ENCODE results near the gene PRRC2C. TPM values are rescaled to one million over a fixed set of nuclear protein-coding genes. Genes with fewer than 3 reads are reported as not detected.

The PRRC2C gene
- total RNA-seq, 2 donors from 2014 or later: 136 to 142 TPM

GRCh38 chr1:171509191-171509590 lies 23.9 kb downstream of the PRRC2C start:
- Histone ChIP-seq H3K27me3 (no peaks in the 10 kb centered on the region), H3K36me3 (peaks cover under 1% of the 10 kb centered on the region), H3K4me1 (no peaks in the 10 kb centered on the region), H3K9me3 (no peaks in the 10 kb centered on the region), H3K27ac (no peak overlapping the region), H3K4me3 (no peak overlapping the region), H3K9ac (ENCODE audit: low read depth in 2 of 2, low read length in 2 of 2) (no peak overlapping the region)
- intact Hi-C loops (cut with DNase I): no loop called here
- DNase-seq: no peak
- no peak for TF ChIP-seq CTCF (IDR thresholded peaks at IDR 0.05)

GRCh38 chr1:171513743-171514142 lies 28.4 kb downstream of the PRRC2C start:
- no peaks in the 10 kb centered on the region for H3K9me3 ChIP-seq
- no peak overlapping the region for H3K9ac ChIP-seq (ENCODE audit: low read depth in 2 of 2, low read length in 2 of 2)
- no peak for TF ChIP-seq CTCF (IDR thresholded peaks at IDR 0.05)
- intact Hi-C loops (cut with DNase I): no loop called here
- H3K27me3 ChIP-seq: no peaks in the 10 kb centered on the region
- H3K36me3 ChIP-seq: peaks cover 14% of the 10 kb centered on the region
- no peak overlapping the region for H3K27ac ChIP-seq
- no peak for DNase-seq
- no peak overlapping the region for H3K4me3 ChIP-seq
- no peaks in the 10 kb centered on the region for H3K4me1 ChIP-seq

- Histone ChIP-seq H3K4me3 (no peak overlapping the region), H3K9me3 (no peaks in the 10 kb centered on the region), H3K27me3 (no peaks in the 10 kb centered on the region), H3K4me1 (no peaks in the 10 kb centered on the region), H3K36me3 (peaks cover 20% of the 10 kb centered on the region), H3K9ac (ENCODE audit: low read depth in 2 of 2, low read length in 2 of 2) (no peak overlapping the region), H3K27ac (no peak overlapping the region)
- no peak for DNase-seq
- TF ChIP-seq CTCF (IDR thresholded peaks at IDR 0.05): no peak
- intact Hi-C loops (cut with DNase I): no loop called here
Measured at GRCh38 chr1:171515299-171515698, 30.0 kb downstream of the PRRC2C start.

- no peak overlapping the region for H3K9ac ChIP-seq (ENCODE audit: low read depth in 2 of 2, low read length in 2 of 2)
- no peak overlapping the region for H3K27ac ChIP-seq
- H3K4me3 ChIP-seq: no peak overlapping the region
- DNase-seq: no peak
- peaks cover 20% of the 10 kb centered on the region for H3K36me3 ChIP-seq
- no peaks in the 10 kb centered on the region for H3K27me3 ChIP-seq
- H3K9me3 ChIP-seq: no peaks in the 10 kb centered on the region
- H3K4me1 ChIP-seq: no peaks in the 10 kb centered on the region
- intact Hi-C loops (cut with DNase I): no loop called here
- no peak for TF ChIP-seq CTCF (IDR thresholded peaks at IDR 0.05)
Measured at GRCh38 chr1:171515741-171516140, 30.4 kb downstream of the PRRC2C start.

- Histone ChIP-seq H3K4me3 (no peak overlapping the region), H3K9ac (ENCODE audit: low read depth in 2 of 2, low read length in 2 of 2) (no peak overlapping the region), H3K9me3 (no peaks in the 10 kb centered on the region), H3K36me3 (peaks cover 38% of the 10 kb centered on the region), H3K27me3 (no peaks in the 10 kb centered on the region), H3K4me1 (no peaks in the 10 kb centered on the region), H3K27ac (no peak overlapping the region)
- TF ChIP-seq CTCF (IDR thresholded peaks at IDR 0.05): no peak
- intact Hi-C loops (cut with DNase I): no loop called here
- no peak for DNase-seq
Measured at GRCh38 chr1:171521567-171521966, 36.2 kb downstream of the PRRC2C start.

- intact Hi-C loops (cut with DNase I): loop anchor here (10.0 kb wide), 1 partner anchor 54 kb away; no protein-coding TSS in a partner anchor
- H3K9ac ChIP-seq (ENCODE audit: low read depth in 2 of 2, low read length in 2 of 2): no peak overlapping the region
- H3K4me3 ChIP-seq: no peak overlapping the region
- H3K9me3 ChIP-seq: no peaks in the 10 kb centered on the region
- no peak overlapping the region for H3K27ac ChIP-seq
- peaks cover 20% of the 10 kb centered on the region for H3K36me3 ChIP-seq
- no peaks in the 10 kb centered on the region for H3K4me1 ChIP-seq
- DNase-seq: no peak
- TF ChIP-seq CTCF (IDR thresholded peaks at IDR 0.05): no peak
- no peaks in the 10 kb centered on the region for H3K27me3 ChIP-seq
Measured at GRCh38 chr1:171530676-171531075, 45.3 kb downstream of the PRRC2C start.

Data from colonic mucosa (tissue), 4 donors.